Activated B cell treated with CpG ODN at 0.5 μM for 24 hours (primary cell): Measurements from ENCODE around the gene DCBLD2. TPM values are rescaled to one million over a fixed set of nuclear protein-coding genes. Genes with fewer than 3 reads are reported as not detected.
"Not testable (repeated sequence)": the region's sequence is repeated elsewhere in the genome, so short reads cannot be mapped to it uniquely, and the experiment has no call there.

Source experiments
- ATAC-seq: fragments of 200-7000 bp; cut with Tn5 transposase; one replicate; pipeline ENCODE4 v1.10.0; 2021; ENCODE audit warnings: low read depth, mild to moderate bottlenecking, moderate library complexity
- CTCF ChIA-PET: fragments of 350-600 bp; sonication (Branson Sonifier 250); formaldehyde crosslinking; loops from one replicate; lab custom pipeline; 2021; ENCODE audit warnings: antibody characterized with exemption; lab: Charles Lee
- POLR2A ChIA-PET: fragments of 350-600 bp; sonication (Branson Sonifier 250); formaldehyde crosslinking; loops from one replicate; lab custom pipeline; 2021; ENCODE audit warnings: antibody characterized with exemption; lab: Charles Lee
- DNase-seq: peaks from one replicate; pipeline ENCODE4 v3.0.0; 2022
- H3K27ac Mint-ChIP-seq: one replicate; pipeline ENCODE4 v1.8.0; 2020; ENCODE audit warnings: mixed read lengths
- H3K27me3 Mint-ChIP-seq: one replicate; pipeline ENCODE4 v1.8.0; 2021; ENCODE audit warnings: mixed read lengths
- H3K36me3 Mint-ChIP-seq: one replicate; pipeline ENCODE4 v1.8.0; 2021; ENCODE audit warnings: low read depth, mixed read lengths
- H3K4me1 Mint-ChIP-seq: one replicate; pipeline ENCODE4 v1.8.0; 2021; ENCODE audit warnings: mixed read lengths
- H3K4me3 Mint-ChIP-seq: one replicate; pipeline ENCODE4 v1.8.0; 2020; ENCODE audit warnings: mild to moderate bottlenecking, mixed read lengths
- H3K9me3 Mint-ChIP-seq: one replicate; pipeline ENCODE4 v1.8.0; 2020; ENCODE audit warnings: mixed read lengths
- CTCF ChIP-seq: fragments of 200-600 bp; IDR thresholded peaks from one replicate; pipeline ENCODE4 v1.8.0; 2022; ENCODE audit warnings: antibody characterized with exemption, mild to moderate bottlenecking
- intact Hi-C: fragments of 100-400 bp; cut with micrococcal nuclease; formaldehyde crosslinking; loops from one replicate; pipeline ENCODE4 v1.15.1; 2024
- total RNA-seq: library from RNA; stranded (reverse); gene quantifications from 2 replicates; pipeline ENCODE4 v1.2.3, GENCODE V29; 2022

Gene DCBLD2
- total RNA-seq, 1 donor from 2014 or later: 0.95 TPM

GRCh38 chr3:98875535-98875934 is 26.0 kb downstream of the DCBLD2 start:
- no peak for ATAC-seq
- Mint-ChIP-seq H3K4me1 (no peaks in the 10 kb centered on the region), H3K9me3 (no peaks in the 10 kb centered on the region), H3K4me3 (no peak overlapping the region), H3K36me3 (no peaks in the 10 kb centered on the region), H3K27ac (no peak overlapping the region), H3K27me3 (no peaks in the 10 kb centered on the region)
- ChIA-PET POLR2A (no interaction called here), CTCF (no interaction called here)
- no peak for TF ChIP-seq CTCF
- intact Hi-C loops: no loop called here
- no peak for DNase-seq

- CTCF ChIA-PET: no interaction called here
- Mint-ChIP-seq H3K4me3 (no peak overlapping the region), H3K27me3 (no peaks in the 10 kb centered on the region), H3K4me1 (no peaks in the 10 kb centered on the region), H3K27ac (no peak overlapping the region), H3K36me3 (no peaks in the 10 kb centered on the region), H3K9me3 (no peaks in the 10 kb centered on the region)
- ATAC-seq (no peak), DNase-seq (no peak)
- intact Hi-C loops: no loop called here
- POLR2A ChIA-PET: no interaction called here
- TF ChIP-seq CTCF: no peak
Observed at GRCh38 chr3:98874602-98875249, 26.8 kb downstream of the DCBLD2 start.

- ChIA-PET CTCF (no interaction called here), POLR2A (no interaction called here)
- no peaks in the 10 kb centered on the region for H3K27me3 Mint-ChIP-seq
- H3K9me3 Mint-ChIP-seq: peaks cover 8% of the 10 kb centered on the region
- H3K36me3 Mint-ChIP-seq: no peaks in the 10 kb centered on the region
- intact Hi-C loops: no loop called here
- ATAC-seq: no peak
- H3K27ac Mint-ChIP-seq: no peak overlapping the region
- no peak overlapping the region for H3K4me3 Mint-ChIP-seq
- no peaks in the 10 kb centered on the region for H3K4me1 Mint-ChIP-seq
- DNase-seq: no peak
- TF ChIP-seq CTCF: no peak
Observed at GRCh38 chr3:98869391-98869790, 32.1 kb downstream of the DCBLD2 start.

- H3K27ac Mint-ChIP-seq, H3K27me3 Mint-ChIP-seq, DNase-seq, intact Hi-C loops, CTCF ChIA-PET, H3K9me3 Mint-ChIP-seq, ATAC-seq, H3K4me3 Mint-ChIP-seq, POLR2A ChIA-PET, H3K36me3 Mint-ChIP-seq, H3K4me1 Mint-ChIP-seq: not testable (repeated sequence)
Observed at GRCh38 chr3:98857971-98858370, 43.5 kb downstream of the DCBLD2 start.

GRCh38 chr3:98857258-98857657 is 44.2 kb downstream of the DCBLD2 start:
- intact Hi-C loops, H3K27me3 Mint-ChIP-seq, ATAC-seq, DNase-seq, H3K4me1 Mint-ChIP-seq, H3K4me3 Mint-ChIP-seq, CTCF ChIA-PET, H3K27ac Mint-ChIP-seq, POLR2A ChIA-PET, H3K36me3 Mint-ChIP-seq, H3K9me3 Mint-ChIP-seq: not testable (repeated sequence)

- CTCF ChIA-PET: no interaction called here
- H3K36me3 Mint-ChIP-seq: peaks cover 3% of the 10 kb centered on the region
- ATAC-seq: no peak
- H3K4me3 Mint-ChIP-seq: no peak overlapping the region
- POLR2A ChIA-PET: no interaction called here
- DNase-seq: no peak
- intact Hi-C loops: no loop called here
- peaks cover 5% of the 10 kb centered on the region for H3K9me3 Mint-ChIP-seq
- H3K27ac Mint-ChIP-seq: no peak overlapping the region
- H3K27me3 Mint-ChIP-seq: no peaks in the 10 kb centered on the region
- H3K4me1 Mint-ChIP-seq: no peaks in the 10 kb centered on the region
- TF ChIP-seq CTCF: no peak
Observed at GRCh38 chr3:98856724-98857123, 44.8 kb downstream of the DCBLD2 start.
